ENCODE data around the gene NOS2. TPM values are rescaled to one million over a fixed set of nuclear protein-coding genes. Genes with fewer than 3 reads are reported as not detected.

NOS2 gene
- total RNA-seq, 1 experiment from 2014 or later: 0.35 TPM

GRCh38 chr17:27834571-27834970 is 34.2 kb upstream of the NOS2 start:
- peaks cover 2 to 5% of the 10 kb centered on the region in 2 experiments; a peak in 3 of 4 replicates for H3K4me1 Mint-ChIP-seq
- Histone ChIP-seq H4K5ac (ENCODE audit: insufficient read length, low read depth, low read length) (no peak overlapping the region), H3K14ac (ENCODE audit: insufficient read depth, low read length) (no peak overlapping the region), H3K4me1 (ENCODE audit: insufficient read depth, low read length) (no peaks in the 10 kb centered on the region; the same call in 1 of the 2 replicates), H3K9ac (ENCODE audit: extremely low read depth, insufficient read length, low read length) (no peak overlapping the region), H2BK12ac (ENCODE audit: insufficient read length, low read depth, low read length) (no peak overlapping the region), H3K9me3 (ENCODE audit: control insufficient read depth, low read depth, low read length) (no peaks in the 10 kb centered on the region), H3K23me2 (ENCODE audit: insufficient read length, low read depth, low read length, poor library complexity, severe bottlenecking) (no peaks in the 10 kb centered on the region), H3K27me3 (ENCODE audit: insufficient read depth, low read length) (no peaks in the 10 kb centered on the region), H2BK5ac (ENCODE audit: insufficient read length, low read length) (no peak overlapping the region), H3K79me2 (ENCODE audit: insufficient read depth, low read length) (no peaks in the 10 kb centered on the region), H4K20me1 (ENCODE audit: control insufficient read depth, insufficient read depth, insufficient read length) (no peaks in the 10 kb centered on the region), H3K56ac (ENCODE audit: insufficient read length, low read depth, low read length) (no peak overlapping the region), H3K79me1 (ENCODE audit: insufficient read depth, low read depth, low read length, poor library complexity, severe bottlenecking) (no peaks in the 10 kb centered on the region), H3T11ph (ENCODE audit: low read length) (no peak overlapping the region), H3K4ac (ENCODE audit: low read depth, low read length) (no peak overlapping the region), H2AFZ (ENCODE audit: low read length) (no peak overlapping the region), H2BK120ac (ENCODE audit: low read depth, low read length, poor library complexity, severe bottlenecking) (no peak overlapping the region), H2BK15ac (ENCODE audit: low read depth, low read length) (no peak overlapping the region), H3K18ac (ENCODE audit: insufficient read length, low read depth, low read length) (no peak overlapping the region), H3K27ac (ENCODE audit: insufficient read length, low read depth, low read length) (no peak overlapping the region), H4K8ac (replicated peaks; ENCODE audit: insufficient read length, low read depth, low read length) (no peak overlapping the region), H2AK5ac (ENCODE audit: insufficient read length, low read length) (no peak overlapping the region), H3K23ac (ENCODE audit: insufficient read length, low read depth, low read length) (no peak overlapping the region), H3K4me2 (ENCODE audit: insufficient read depth, insufficient read length, low read length) (no peak overlapping the region), H4K91ac (ENCODE audit: insufficient read length, low read depth, low read length) (no peak overlapping the region), H2BK20ac (ENCODE audit: low read depth, low read length, poor library complexity, severe bottlenecking) (no peak overlapping the region)
- DNase-seq: no peak
- WGBS (ENCODE audit: extremely low coverage, insufficient read length, low lambda C conversion rate): no CpG with 5 or more reads among the region's 3 CpGs
- peaks cover 4 to 9% of the 10 kb centered on the region in 2 experiments for H3K9me3 Mint-ChIP-seq
- H3K4me3 Mint-ChIP-seq: no peak overlapping the region
- H3K27ac Mint-ChIP-seq: no peak overlapping the region; a peak in 1 of 7 replicates
- no peaks in the 10 kb centered on the region for H3K27me3 Mint-ChIP-seq (ENCODE audit: low read depth)
- no peak for TF ChIP-seq CTCF (conservative IDR thresholded peaks at IDR 0.05)
- peaks cover 0 to 5% (median 4%) of the 10 kb centered on the region in 3 experiments; a peak in 4 of 7 replicates for H3K36me3 Mint-ChIP-seq (ENCODE audit: insufficient read depth in 1 of 3, low read depth in 3 of 3)

All from H9 (cell line).